Stimulated activated CD4-positive, alpha-beta T cell treated with anti-CD3 and anti-CD28 coated beads, Interleukin-4, amount 100 ng/mL, for 4 hours (primary cell): ENCODE results near the gene KIF19.

Source experiments
- DNase-seq, 2 experiments: peaks; one replicate each; pipeline ENCODE4 v3.0.0-alpha.2; 2020

KIF19 gene

GRCh38 chr17:74343526-74344284, 17.7 kb downstream of the KIF19 start:
- no peak for DNase-seq

GRCh38 chr17:74344658-74345057, 18.6 kb downstream of the KIF19 start:
- DNase-seq = no peak

GRCh38 chr17:74345433-74346241, 19.6 kb downstream of the KIF19 start:
- no peak for DNase-seq

- DNase-seq = no peak
Observed at GRCh38 chr17:74347646-74348045, 21.6 kb downstream of the KIF19 start.

GRCh38 chr17:74349120-74349519, 23.1 kb downstream of the KIF19 start:
- DNase-seq = no peak

GRCh38 chr17:74350486-74350885, 24.5 kb downstream of the KIF19 start:
- no peak for DNase-seq

GRCh38 chr17:74351552-74352210, 25.7 kb downstream of the KIF19 start:
- DNase-seq = no peak

- no peak for DNase-seq
Observed at GRCh38 chr17:74353446-74354060, 27.5 kb downstream of the KIF19 start.

GRCh38 chr17:74354123-74354522, 28.1 kb downstream of the KIF19 start:
- DNase-seq = peak; percentile 9 to 40

GRCh38 chr17:74354561-74354960, 28.5 kb downstream of the KIF19 start:
- no peak for DNase-seq

- no peak for DNase-seq
Observed at GRCh38 chr17:74355065-74355464, 29.0 kb downstream of the KIF19 start.

- no peak for DNase-seq
Observed at GRCh38 chr17:74356646-74357465, 30.8 kb downstream of the KIF19 start.

GRCh38 chr17:74357466-74357809, 31.4 kb downstream of the KIF19 start:
- no peak for DNase-seq

- DNase-seq = no peak
Observed at GRCh38 chr17:74358697-74359096, 32.7 kb downstream of the KIF19 start.

- no peak for DNase-seq
Observed at GRCh38 chr17:74359916-74360315, 33.9 kb downstream of the KIF19 start.

GRCh38 chr17:74360899-74361229, 34.8 kb downstream of the KIF19 start:
- DNase-seq = no peak

GRCh38 chr17:74361230-74362068, 35.4 kb downstream of the KIF19 start, which contains the start of gene BTBD17:
Gene BTBD17, minus strand, starts transcription at chr17:74361868. Its CDS starts 49 bp downstream, at chr17:74361819.
- DNase-seq = peak in 1 of 2 experiments; percentile 32

GRCh38 chr17:74362069-74362405, 36.0 kb downstream of the KIF19 start:
- no peak for DNase-seq

- DNase-seq = no peak
Observed at GRCh38 chr17:74362810-74363498, 36.9 kb downstream of the KIF19 start.

- DNase-seq = no peak
Observed at GRCh38 chr17:74367206-74367605, 41.2 kb downstream of the KIF19 start, which contains the start of gene GPR142. Gene GPR142, plus strand, starts transcription at chr17:74367506. Its CDS starts 2,035 bp downstream, at chr17:74369541.
